ENCODE measurements around the gene TEX264.

TEX264 gene

GRCh38 chr3:51675201-51675611 lies 4.2 kb downstream of the TEX264 start:
- no peak for DNase-seq (ENCODE audit: low read depth in 2 of 2)

DNA sequence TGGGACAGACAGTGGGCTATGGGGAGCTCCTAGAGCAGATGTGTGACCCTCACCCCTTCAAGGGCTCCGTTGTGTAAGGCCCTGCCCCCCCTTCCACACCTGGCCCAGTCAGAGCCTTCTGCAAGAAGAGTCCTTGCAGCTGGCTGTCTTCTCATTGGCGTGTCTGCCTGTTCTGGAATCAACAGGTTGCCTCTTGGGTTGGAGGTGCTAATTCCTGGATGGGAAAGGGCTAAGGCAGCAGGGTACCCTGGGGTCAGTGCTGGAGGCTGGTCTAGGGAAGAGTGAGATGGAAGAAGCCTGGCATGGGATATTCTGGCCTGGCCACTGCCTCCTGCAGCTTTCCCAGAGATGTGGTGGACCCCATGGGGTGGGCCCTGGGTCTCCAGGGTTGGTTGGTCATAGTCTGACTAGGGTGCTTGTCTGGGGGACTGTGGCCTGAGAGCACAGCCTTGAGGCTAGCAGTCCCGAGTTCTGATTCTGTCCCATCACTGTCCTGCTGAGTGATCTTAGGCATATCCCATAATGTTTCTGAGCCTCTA lies 5.1 kb downstream of the TEX264 start:
- DNase-seq (ENCODE audit: low read depth in 2 of 2) = no peak

DNA sequence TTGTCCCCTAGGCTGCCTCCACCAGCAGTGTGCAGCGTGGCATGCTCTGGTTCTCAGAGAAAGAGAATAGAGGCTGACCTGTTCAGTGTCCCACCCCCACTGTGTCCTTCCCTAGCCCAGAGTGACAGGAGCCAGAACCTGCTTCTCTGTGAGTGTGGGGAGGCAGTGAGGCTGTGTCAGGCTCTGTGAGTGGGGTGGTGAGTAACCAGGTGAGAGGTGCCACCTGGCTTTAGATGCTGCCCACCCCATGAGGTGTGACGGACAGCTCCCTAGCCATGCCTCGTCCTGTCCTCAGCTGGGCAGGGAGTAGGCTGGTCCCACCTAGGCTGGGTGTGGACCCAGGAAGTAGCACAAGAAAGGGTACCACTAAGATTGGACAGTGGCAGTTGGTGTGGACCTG lies 6.3 kb downstream of the TEX264 start:
- DNase-seq (ENCODE audit: low read depth in 2 of 2) = no peak

DNA sequence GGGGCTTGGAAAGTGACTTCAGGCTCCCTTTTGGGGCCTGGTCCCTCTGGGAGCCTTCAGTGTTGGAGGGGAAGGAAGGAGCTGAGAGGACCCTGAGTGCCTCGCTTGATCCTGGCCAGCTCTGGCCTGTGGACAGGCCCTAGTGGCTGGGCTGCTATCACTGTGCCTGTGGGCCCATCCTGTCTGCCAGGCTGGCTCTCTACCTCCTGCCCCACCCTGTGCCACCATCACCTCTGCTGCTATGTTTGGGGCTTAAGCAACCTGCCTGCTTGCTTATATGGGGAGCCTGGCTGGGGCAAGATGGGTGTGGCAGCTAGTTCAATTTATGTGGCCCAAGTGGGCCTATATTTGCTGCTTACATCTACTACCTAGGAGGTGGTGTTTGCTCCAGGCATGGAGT lies 7.1 kb downstream of the TEX264 start:
- no peak for DNase-seq (ENCODE audit: low read depth in 2 of 2)

DNA sequence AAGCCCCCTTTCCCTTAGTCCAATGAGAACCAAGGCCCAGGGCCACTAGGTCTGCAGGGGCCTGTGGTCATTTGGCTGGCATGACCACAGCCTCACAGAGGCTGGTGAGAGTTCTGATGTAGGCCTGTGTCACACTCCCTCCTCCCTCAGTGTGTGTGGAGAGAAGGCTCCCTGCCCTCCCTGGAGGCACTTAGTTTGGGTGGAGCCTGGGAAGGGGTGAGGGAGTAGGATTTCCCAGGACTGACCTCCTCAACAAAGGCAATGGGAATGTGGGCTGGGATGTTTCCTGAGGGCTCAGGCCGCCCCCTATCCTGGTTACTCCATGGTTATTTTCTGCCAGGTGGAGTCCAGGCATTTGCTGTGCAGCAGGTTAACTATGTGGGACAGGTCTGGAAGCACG lies 7.6 kb downstream of the TEX264 start:
- DNase-seq (ENCODE audit: low read depth in 2 of 2) = no peak

GRCh38 chr3:51679318-51679717 lies 8.3 kb downstream of the TEX264 start:
- no peak for DNase-seq (ENCODE audit: low read depth in 2 of 2)

- no peak for DNase-seq (ENCODE audit: low read depth in 2 of 2)
These were observed 8.7 kb downstream of the TEX264 start for GRCh38 chr3:51679777-51680176.

GRCh38 chr3:51680196-51680595 lies 9.1 kb downstream of the TEX264 start:
- DNase-seq (ENCODE audit: low read depth in 2 of 2) = no peak

DNA sequence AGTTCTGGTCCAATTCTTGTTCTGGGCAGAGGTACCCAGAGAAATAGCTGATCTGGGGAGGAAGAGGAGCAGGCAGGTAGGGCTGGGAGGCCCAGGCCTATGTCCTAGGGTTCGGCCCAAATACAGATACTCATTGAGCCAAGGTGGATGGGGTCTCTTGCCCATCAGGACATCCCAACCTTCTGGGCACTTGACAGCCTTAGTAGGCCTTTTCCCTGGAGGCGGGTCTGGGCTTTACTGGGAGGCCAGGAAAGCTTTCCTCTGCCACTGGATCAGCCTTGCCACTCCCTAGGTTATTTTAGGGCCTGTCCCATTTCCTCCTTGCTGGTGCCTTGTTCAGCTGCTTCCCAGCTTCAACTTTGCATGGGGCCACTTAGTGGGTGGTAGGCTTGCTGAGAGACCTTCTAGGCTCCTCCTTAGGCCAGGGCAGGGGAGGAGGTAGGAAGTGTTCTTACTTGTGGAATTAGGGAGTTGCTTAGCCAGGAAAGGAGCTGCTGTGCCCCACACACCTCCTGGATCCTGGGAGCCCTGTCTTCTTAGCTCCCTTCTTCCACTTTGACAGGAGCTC lies 9.7 kb downstream of the TEX264 start:
- DNase-seq (ENCODE audit: low read depth in 2 of 2) = no peak

DNA sequence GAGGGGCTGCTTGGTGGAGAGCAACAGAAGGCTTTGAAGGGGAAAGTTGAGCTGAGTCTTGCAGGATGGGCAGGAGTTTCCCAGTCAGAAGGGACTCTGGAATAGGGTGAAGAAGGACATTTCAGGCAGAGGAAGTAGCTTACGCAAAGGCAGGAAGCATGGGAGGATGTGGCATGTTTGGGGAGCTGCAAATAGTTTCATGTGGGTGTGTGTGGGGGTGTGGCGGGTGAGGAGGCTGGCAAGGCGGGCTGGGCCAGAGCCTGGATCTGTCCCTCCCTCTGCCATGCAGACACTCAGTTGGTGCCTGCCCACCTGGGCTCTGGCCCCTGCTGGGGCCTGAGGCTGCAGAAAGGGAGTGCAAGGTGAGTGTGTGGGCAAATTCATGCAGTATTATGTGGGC lies 10.4 kb downstream of the TEX264 start:
- DNase-seq (ENCODE audit: low read depth in 2 of 2) = no peak

DNA sequence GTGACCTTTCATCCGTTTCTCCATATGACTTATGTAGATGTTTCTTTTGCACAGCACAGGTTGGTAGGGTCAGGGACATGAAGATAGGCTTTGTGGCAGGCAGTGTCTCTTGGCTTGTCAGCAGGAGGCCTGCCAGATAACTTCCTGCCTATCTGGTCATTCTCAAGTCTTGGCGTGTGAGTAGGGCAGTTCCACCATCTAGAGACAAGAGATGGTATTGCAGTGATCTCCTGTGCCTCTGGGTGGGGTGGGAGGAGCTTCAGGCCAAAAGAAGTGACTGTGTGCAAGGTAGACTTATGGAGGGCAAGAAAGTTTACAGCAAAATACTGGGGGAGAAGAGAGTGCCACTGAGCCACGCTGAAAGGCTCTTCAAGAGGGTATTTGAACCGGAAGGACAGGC lies 11.0 kb downstream of the TEX264 start:
- DNase-seq (ENCODE audit: low read depth in 2 of 2) = peak; percentile 39 to 52

GRCh38 chr3:51682526-51682925 lies 11.5 kb downstream of the TEX264 start:
- DNase-seq (ENCODE audit: low read depth in 2 of 2) = no peak

DNA sequence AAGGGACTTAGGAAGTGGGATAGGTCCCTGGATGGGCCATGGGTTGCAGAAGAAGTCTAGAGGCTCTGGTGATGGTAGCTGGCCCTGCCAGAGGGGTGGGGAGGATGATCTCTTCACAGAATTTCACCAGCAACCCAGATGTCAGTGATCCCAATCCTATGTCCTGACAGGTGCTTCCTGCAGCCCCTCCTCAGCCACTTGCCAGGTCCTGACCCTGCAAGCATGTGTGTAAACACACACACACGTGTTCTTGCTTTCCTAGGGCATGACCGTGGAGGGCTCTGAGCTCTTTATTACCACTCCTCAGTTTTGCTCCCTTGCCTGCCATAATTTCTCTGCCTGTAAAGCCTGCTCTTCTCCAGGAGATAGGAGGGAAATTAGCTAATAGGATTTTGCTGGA lies 12.5 kb downstream of the TEX264 start:
- DNase-seq (ENCODE audit: low read depth in 2 of 2) = no peak

- DNase-seq (ENCODE audit: low read depth in 2 of 2) = no peak
These were observed 14.1 kb downstream of the TEX264 start for GRCh38 chr3:51684971-51685751.

GRCh38 chr3:51686056-51686455 lies 15.0 kb downstream of the TEX264 start:
- no peak for DNase-seq (ENCODE audit: low read depth in 2 of 2)

GRCh38 chr3:51686512-51687215 lies 15.6 kb downstream of the TEX264 start:
- peak; percentile 48 to 63 for DNase-seq (ENCODE audit: low read depth in 2 of 2)

DNA sequence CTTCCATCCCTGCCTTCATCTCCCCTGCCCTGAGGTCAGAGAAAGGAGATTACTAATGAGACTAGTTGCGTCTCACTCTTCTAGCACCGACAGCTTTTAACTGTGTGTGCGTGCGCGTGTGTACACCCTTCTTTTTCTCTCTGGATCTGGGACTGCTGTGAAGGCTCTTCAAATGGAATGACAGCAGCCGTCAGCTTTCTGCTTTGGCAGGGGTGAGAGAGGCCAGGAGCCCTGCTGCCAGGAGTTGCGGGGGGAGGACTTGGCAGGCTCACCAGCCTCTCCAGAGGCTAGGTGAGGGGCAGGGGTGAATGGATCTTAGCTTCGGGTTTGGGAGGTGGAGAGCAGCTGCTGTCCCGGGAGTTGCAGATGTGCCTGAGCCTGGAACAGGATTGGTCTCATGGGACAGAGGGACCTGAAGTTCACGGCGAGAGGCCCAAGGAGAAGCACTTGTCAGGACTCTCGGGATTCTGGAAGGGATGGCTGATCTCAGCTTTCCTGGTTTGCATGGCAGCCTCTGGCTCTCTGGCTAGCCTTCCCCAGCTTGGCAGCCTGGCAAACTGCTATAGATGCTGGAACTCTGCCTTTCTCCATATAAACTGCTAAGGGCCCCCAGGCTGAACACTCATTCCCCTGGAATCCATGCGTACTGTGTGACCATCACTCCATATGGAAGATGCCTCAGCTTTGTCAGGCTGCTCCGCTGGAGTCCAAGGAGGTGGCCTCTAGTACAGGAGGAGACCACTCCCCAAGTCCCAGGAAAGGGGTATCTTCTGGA lies 16.6 kb downstream of the TEX264 start:
- DNase-seq (ENCODE audit: low read depth in 2 of 2) = no peak

- no peak for DNase-seq (ENCODE audit: low read depth in 2 of 2)
These were observed 17.2 kb downstream of the TEX264 start for GRCh38 chr3:51688206-51688600.

GRCh38 chr3:51691021-51691420 lies 20.0 kb downstream of the TEX264 start:
- DNase-seq (ENCODE audit: low read depth in 2 of 2) = no peak

- DNase-seq (ENCODE audit: low read depth in 2 of 2) = no peak
These were observed 20.9 kb downstream of the TEX264 start for GRCh38 chr3:51691949-51692348.

- DNase-seq (ENCODE audit: low read depth in 2 of 2) = no peak
These were observed 21.9 kb downstream of the TEX264 start for GRCh38 chr3:51692980-51693395.

GRCh38 chr3:51696954-51697353 lies 25.9 kb downstream of the TEX264 start:
- no peak for DNase-seq (ENCODE audit: low read depth in 2 of 2)
